Measurements from ENCODE around the gene CYP2A6. TPM values are rescaled to one million over a fixed set of nuclear protein-coding genes. Genes with fewer than 3 reads are reported as not detected.
A peak's percentile ranks its signal among the peaks of the same experiment; 100 is the strongest.
"Not testable (repeated sequence)": the region's sequence is repeated elsewhere in the genome, so short reads cannot be mapped to it uniquely, and the experiment has no call there.

The CYP2A6 gene
- polyA plus RNA-seq (ENCODE audit: insufficient read length) = 0.35 TPM
- long read RNA-seq, donor 1 = 0 reads
- long read RNA-seq, donor 2 = 0 reads
- long read RNA-seq, donor 3 = 0 reads
- long read RNA-seq, donor 4 = 0 reads
- long read RNA-seq, donor 5 = 0 reads
- long read RNA-seq, donor 6 = 0 reads
- long read RNA-seq, donor 7 = 0 reads
- long read RNA-seq, donor 8 = 0 reads

DNA sequence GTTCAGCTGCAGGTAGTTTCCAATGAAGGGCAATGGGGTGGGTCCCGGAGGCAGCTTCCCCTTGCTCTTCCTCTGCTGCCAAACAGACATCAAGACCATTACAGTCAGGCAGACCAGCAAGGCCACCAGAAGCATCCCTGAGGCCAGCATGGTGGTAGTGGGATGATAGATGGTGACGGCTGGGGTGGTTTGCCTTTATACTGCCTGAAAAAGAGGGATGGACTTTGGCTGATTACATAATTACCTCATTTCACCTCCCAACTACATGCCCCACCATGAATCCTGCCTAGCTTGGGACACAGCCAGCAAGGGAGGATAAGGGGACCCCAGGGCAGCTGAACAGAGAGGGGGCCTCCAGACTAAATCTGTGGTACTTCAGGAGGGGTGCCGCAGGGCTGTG is at the start of gene CYP2A6:
Gene CYP2A6, minus strand, starts transcription at position 171 of the 400 bp plus-strand sequence. Its CDS starts 21 bp downstream, at position 150.
- DNase-seq = not testable (repeated sequence)

DNA sequence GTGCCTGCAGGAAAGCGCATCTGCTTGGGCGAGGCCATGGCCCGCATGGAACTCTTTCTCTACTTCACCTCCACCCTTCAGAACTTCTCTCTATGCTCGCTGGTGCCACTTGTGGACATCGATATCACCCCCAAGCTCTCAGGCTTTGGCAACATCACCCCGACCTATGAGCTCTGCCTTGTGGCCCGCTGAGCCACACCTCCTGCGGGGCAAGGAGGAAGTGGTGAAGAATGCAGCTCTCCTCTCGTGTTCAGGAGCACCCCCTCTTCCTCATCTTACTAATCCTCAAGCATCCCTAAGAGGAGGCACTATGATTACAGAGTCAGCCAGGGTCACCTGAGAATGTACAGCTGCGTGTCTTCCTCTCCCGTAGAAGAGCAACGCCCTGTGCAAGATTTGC is 49.7 kb upstream of the CYP2A6 start:
- not testable (repeated sequence) for DNase-seq

- DNase-seq = not testable (repeated sequence)
Observed at GRCh38 chr19:40896843-40897789, 46.9 kb upstream of the CYP2A6 start.

DNA sequence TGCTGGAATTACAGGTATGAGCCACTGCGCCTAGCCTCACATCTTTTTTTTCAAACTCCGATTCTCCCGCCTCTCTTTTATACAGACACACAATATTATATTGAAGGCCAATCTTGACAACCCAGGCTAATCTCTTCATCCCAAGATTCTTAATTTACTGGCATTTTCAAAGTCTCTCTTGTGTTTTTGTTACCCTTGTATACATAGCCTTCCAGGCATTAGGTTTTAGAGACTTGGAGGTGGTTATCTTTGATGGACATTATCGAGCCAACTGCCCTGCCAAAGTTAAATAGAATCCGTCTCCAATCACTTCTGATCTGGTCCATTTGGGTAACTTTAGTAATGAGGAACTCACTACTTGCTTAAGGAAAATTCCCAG is 46.2 kb upstream of the CYP2A6 start:
- DNase-seq = no peak

DNA sequence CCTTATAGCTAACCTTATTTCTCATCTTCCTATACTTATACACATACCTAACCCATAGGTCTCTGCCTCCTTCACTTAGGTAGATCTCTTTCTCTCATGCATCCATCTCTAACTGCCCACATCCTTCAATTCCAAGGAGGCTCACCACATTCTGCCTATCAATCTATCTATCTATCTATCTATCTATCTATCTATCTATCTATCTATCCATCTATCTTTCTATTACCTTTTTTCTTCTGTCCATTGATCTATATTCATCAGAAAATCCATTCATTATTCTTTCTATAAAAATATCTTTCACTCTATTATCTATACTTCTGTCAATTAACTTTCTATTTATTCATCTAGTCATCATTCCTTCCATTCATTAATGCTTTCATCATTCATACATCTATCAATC is 42.9 kb upstream of the CYP2A6 start:
- DNase-seq = no peak

- no peak for DNase-seq
Observed at GRCh38 chr19:40889366-40889765, 39.1 kb upstream of the CYP2A6 start.

DNA sequence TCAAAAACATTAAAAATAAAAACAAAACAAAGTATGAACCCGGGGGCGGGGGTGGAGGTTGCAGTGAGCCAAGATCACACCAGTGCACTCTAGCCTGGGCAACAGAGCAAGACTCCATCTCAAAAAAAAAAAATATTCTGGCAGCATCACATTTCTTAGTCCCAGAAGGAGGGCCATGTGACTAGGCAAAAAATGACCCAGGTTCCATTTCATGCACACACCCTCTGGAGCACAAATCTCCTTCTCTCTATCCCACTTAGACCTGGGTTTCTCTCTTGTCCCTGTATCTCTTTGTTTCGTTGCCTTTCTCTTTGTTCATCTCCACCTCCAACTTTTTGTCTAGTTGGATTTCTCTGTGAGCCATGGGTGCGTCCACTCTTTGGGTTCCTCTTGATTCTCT is 37.9 kb upstream of the CYP2A6 start:
- DNase-seq = no peak

- not testable (repeated sequence) for DNase-seq
Observed at GRCh38 chr19:40884187-40884931, 34.1 kb upstream of the CYP2A6 start.

- not testable (repeated sequence) for DNase-seq
Observed at GRCh38 chr19:40882062-40882461, 31.8 kb upstream of the CYP2A6 start, which contains the start of gene CYP2A7. Gene CYP2A7 (minus strand): TSS chr19:40882231. CDS start chr19:40882210, 21 bp downstream.

DNA sequence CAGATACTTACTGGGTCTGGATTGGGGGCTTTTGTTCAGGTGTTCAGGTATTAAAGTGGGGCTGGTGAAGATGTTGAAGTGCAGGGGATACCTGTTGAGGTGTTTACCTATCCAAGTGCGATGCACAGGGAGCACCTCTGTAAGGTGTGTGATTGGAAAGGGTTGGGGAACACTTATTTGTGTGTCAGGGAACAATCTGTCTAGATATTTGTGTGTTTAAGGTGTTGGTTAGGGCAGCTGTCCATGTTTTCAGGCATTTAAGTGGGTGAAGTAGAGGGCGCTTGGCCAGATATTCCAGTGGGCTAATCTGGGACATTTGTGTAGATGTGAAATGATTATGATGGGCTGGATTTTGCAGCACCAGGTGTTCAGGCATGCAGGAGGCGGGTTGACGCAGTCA is 29.1 kb upstream of the CYP2A6 start:
- DNase-seq = not testable (repeated sequence)

GRCh38 chr19:40875526-40875951 is 25.3 kb upstream of the CYP2A6 start:
- peak; percentile 2 for DNase-seq

GRCh38 chr19:40874874-40875273 is 24.6 kb upstream of the CYP2A6 start:
- DNase-seq = not testable (repeated sequence)

DNA sequence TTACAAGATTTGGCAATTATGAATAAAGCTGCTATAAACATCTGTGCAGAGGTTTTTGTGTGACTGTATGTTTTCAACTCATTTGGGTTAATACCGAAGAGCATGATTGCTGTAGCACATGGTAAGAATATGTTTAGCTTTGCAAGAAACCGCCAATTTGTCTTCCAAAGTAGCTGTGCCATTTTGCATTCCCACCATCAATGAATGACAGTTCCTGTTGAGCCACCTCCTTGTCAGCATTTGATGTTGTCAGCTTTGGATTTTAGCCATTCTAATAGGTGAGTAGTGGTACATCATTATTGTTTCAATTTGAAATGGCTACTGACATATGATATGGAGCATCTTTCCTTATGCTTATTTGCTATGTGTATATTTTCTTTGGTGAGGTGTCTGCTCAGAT is 23.6 kb upstream of the CYP2A6 start:
- not testable (repeated sequence) for DNase-seq

- DNase-seq = no peak
Observed at GRCh38 chr19:40872209-40872608, 22.0 kb upstream of the CYP2A6 start.

DNA sequence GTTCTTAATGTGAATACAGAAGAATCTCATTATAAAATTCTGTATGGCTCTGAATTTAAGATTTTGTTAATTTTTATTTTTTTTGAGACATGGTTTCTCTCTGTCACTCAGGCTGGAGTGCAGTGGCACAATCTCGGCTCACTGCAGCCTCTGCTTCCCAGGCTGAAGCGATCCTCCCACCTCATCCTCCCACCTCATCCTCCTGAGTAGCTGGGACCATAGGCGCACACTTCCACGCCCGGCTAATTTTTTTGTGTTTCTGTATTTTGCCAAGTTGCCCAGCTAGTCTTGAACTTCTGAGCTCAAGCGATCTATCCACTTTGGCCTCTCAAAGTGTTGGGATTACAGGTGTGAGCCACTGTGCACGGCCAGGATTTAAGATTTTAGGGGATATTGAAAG is 17.5 kb upstream of the CYP2A6 start:
- no peak for DNase-seq

DNA sequence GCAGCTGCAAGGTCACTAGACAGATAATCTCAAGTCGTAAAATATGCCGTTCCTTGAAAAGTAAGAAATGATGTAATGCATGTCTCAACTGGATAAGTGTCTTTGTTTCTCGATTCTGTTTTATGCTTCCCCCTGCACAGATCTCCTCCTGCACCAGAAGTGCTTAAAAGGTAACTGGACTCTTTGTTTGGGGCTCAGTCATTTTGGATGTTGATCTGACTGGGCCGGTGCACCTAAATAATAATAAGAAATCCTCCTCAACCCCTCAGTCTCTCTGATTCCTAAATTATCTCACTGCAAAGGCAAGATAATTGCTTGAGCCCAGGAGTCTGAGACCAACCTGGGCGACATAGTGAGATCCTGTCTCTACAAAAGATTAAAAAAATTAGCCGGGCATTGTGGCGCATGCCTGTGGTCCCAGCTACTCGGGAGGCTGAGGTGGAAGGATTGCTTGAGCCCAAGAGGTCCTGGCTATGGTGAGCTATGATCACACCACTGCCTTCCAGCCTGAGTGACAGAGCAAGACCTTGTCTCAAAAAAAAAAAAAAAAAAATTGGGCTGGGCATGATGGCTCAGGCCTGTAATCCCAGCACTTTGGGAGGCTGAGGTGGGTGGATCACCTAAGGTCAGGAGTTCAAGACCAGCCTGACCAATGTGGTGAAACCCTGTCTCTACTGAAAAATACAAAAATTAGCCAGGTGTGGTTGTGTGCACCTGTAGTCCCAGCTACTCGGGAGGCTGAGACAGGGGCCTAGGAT is 14.7 kb upstream of the CYP2A6 start:
- DNase-seq = not testable (repeated sequence)

GRCh38 chr19:40862785-40863184 is 12.5 kb upstream of the CYP2A6 start:
- no peak for DNase-seq

- no peak for DNase-seq
Observed at GRCh38 chr19:40862333-40862732, 12.1 kb upstream of the CYP2A6 start.

DNA sequence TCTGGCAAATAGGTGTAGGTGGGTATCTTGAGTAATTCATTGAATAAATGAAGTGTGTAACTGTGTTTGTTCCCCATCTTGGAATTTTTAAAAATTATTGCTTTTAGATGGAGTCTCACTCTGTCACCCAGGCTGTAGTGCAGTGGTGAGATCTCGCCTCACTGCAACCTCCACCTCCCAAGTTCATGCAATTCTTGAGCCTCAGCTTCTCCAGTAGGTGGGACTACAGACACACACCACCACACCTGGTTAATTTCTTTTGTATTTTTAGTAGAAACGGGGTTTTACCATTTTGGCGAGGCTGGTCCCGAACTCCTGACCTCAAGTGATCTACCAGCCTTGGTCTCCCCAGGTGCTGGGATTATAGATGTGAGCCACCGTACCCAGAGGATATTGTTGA is 7.9 kb upstream of the CYP2A6 start:
- DNase-seq = no peak

DNA sequence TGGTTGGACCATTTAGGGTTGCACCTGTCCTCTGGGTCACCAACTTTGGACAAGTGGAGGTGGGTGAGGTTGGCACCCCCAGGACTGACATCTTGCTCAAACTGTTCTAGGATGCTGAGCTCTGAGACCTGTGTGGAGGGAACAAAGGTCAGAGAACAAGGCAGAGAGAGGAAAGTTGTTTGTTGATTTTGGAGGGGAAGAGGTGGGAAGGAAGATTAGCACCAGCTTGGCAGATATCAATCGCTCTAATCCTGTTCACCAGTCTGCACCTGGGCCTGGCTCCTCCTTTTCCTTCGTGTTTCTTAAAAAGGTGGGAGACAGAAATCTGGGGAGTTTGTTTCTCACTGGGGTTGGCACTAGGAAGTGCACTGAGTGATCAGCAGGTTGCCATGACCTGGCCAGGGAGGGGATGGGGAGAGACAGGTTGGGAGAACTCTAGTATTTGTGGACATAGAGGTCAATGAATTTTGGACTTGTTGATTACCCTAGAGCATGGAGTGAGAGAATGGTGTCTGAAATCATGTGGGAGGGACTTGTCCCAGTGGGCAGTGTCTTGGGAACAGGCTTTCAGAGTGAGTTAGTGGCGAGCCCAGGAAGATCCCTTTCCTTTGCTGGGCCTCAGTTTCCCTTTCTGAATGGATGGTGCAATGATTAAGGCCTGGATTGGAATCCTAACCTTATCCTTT is 2.4 kb upstream of the CYP2A6 start:
- DNase-seq = not testable (repeated sequence)

DNA sequence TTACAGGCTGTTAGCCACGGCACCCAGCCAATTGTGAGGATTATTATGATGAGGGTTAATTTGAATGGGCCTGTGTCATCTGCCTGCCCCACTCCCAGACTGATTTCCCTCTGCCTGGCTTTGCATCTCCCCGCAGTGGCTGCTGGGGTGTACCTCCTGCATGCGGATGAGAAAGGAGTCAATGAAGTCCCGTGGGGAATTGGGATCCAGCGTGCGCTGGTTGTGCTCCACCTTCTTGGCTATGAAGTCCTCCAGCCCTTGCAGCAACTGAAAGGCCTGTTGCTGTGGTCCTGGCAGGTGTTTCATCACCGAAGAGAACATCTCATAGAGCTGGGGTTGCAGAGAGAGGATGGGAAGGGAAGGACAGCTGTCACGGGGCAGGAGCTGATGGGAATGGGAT is 3.5 kb downstream of the CYP2A6 start:
- not testable (repeated sequence) for DNase-seq
